ENCODE measurements around the gene ANTXRL. TPM values are rescaled to one million over a fixed set of nuclear protein-coding genes. Genes with fewer than 3 reads are reported as not detected.

ANTXRL gene
- total and polyA plus RNA-seq, 2 of the 8 experiments (the other 6 are each of a cell fraction or from before 2014, with no cell fraction given): not detected

DNA sequence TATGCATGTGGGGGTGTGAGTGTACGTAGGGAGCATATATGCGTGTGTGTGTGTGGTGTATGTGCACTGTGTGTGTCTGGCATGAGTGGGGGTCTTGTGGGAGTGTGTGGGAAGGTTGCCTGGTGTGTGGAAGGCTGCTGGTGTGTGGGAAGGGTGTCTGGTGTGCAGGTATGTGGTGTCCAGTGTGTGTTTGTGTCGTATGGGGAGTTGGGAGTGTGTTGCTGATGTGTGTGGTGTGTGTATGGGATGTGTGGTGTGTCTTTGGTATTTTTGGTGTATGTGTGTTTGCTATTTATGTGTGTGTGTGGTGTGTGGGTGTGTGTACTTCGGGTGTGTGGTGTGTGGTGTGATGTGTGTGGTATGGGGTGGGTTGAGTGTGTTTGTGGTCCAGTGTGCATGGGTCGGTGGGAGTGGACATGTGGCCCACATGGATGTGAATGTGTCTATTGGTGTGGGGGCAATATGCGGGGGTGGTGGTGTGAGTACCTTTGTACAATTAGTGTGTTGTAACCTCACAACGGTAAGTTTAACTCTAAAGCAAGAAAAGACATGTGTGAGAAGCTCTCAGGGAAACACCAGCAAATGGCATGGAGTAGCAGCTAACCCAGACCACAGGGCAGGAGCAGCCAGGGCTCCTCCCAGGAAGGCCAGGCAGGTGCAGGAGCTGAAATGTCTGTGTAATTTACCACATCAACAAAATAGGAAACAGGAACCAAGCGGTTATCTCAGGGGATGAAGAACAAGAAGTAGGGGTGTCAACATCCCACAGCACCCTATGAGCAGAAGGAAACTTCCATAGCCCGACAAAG, 11.9 kb downstream of the ANTXRL start:
- Histone ChIP-seq H3K27me3 (replicated peaks in 1 of 4; ENCODE audit: control insufficient read depth in 3 of 4, extremely low read depth in 1 of 4, insufficient read depth in 3 of 4, low read length in 3 of 4) (no peaks in the 10 kb centered on the region; a peak in 1 of 7 replicates), H4K20me1 (replicated peaks in 1 of 2; ENCODE audit: control insufficient read depth in 1 of 2, insufficient read depth in 2 of 2, low read length in 2 of 2) (peaks cover 0 to 5% of the 10 kb centered on the region in 2 experiments), H4K91ac (replicated peaks; ENCODE audit: insufficient read length, low read length) (no peak overlapping the region), H3K23ac (ENCODE audit: insufficient read length) (no peak overlapping the region), H4K8ac (ENCODE audit: extremely low read depth, insufficient read depth, low read length) (no peak overlapping the region), H3K4me1 (replicated peaks in 1 of 4; ENCODE audit: control insufficient read depth in 3 of 4, insufficient read depth in 4 of 4, low read length in 3 of 4) (peaks cover 0 to 6% (median 2%) of the 10 kb centered on the region in 4 experiments; a peak in 4 of 7 replicates), H2BK20ac (ENCODE audit: low read length) (no peak overlapping the region), H3K4me3 (ENCODE audit: extremely low read depth in 1 of 4, insufficient read depth in 2 of 4, low read depth in 3 of 4, low read length in 4 of 4) (no peak overlapping the region), H2BK5ac (ENCODE audit: low read depth, low read length) (peak overlapping the region; percentile 27; the same call in 1 of the 2 replicates), H2AFZ (ENCODE audit: low read length) (no peak overlapping the region), H3K18ac (ENCODE audit: extremely low read depth, low read length) (no peak overlapping the region), H3K14ac (ENCODE audit: insufficient read length) (no peak overlapping the region), H3K9ac (replicated peaks in 1 of 4; ENCODE audit: extremely low read depth in 1 of 4, low read depth in 3 of 4, low read length in 3 of 4) (no peak overlapping the region), H3K79me1 (ENCODE audit: low read depth, low read length) (no peaks in the 10 kb centered on the region), H3K9me3 (ENCODE audit: insufficient read depth in 2 of 2, low read depth in 1 of 2, low read length in 1 of 2) (no peaks in the 10 kb centered on the region), H3K27ac (ENCODE audit: low read depth, low read length) (no peak overlapping the region), H3K4me2 (ENCODE audit: insufficient read depth in 1 of 2, low read depth in 2 of 2, low read length in 2 of 2) (no peak overlapping the region), H3K79me2 (ENCODE audit: control insufficient read depth in 1 of 2, insufficient read depth in 2 of 2, low read length in 2 of 2) (no peaks in the 10 kb centered on the region), H2BK12ac (ENCODE audit: low read depth, low read length) (peak overlapping the region; percentile 35; the same call in 1 of the 2 replicates), H2BK15ac (ENCODE audit: low read length) (peak overlapping the region; percentile 75; the same call in 1 of the 2 replicates), H2AK5ac (ENCODE audit: low read depth, low read length) (no peak overlapping the region), H3K4ac (replicated peaks; ENCODE audit: insufficient read length, low read depth, low read length) (no peak overlapping the region), H4K5ac (ENCODE audit: insufficient read length, low read depth, low read length) (no peak overlapping the region), H3K23me2 (ENCODE audit: low read depth, low read length) (peaks cover 8% of the 10 kb centered on the region; the same call in 1 of the 2 replicates), H3K56ac (replicated peaks; ENCODE audit: insufficient read length, low read depth, low read length) (peak overlapping the region; percentile 55), H3K36me3 (ENCODE audit: control insufficient read depth in 2 of 4, insufficient read depth in 4 of 4, low read length in 3 of 4) (no peaks in the 10 kb centered on the region), H2BK120ac (replicated peaks; ENCODE audit: low read depth, low read length) (no peak overlapping the region)
- WGBS, 2 experiments (ENCODE audit: extremely low coverage in 1 of 2, insufficient coverage in 1 of 2, insufficient read length in 1 of 2, insufficient replicate concordance in 2 of 2, low coverage in 1 of 2, low lambda C conversion rate in 2 of 2, missing lambda C conversion rate in 1 of 2): 85% methylated on average over 9 of the region's 9 CpGs; no CpG with 5 or more reads in 1 of the 2 experiments
- FAIRE-seq: no peak
- ChIA-PET CTCF (ENCODE audit: partially characterized antibody) (interaction anchor here (0.7 to 1.7 kb wide), 10 partner anchors 10 to 247 kb away, joined by 3 to 8 read pairs (median 4); partner anchors contain the start of gene ANTXRL), POLR2A (ENCODE audit: partially characterized antibody) (no interaction called here)
- no peak for TF ChIP-seq CHD2 (IDR thresholded peaks at IDR 0.05; ENCODE audit: low read length)
- no peak for TF ChIP-seq SRF (IDR thresholded peaks at IDR 0.05; ENCODE audit: low read depth, low read length)
- TF ChIP-seq, protein P1, sequence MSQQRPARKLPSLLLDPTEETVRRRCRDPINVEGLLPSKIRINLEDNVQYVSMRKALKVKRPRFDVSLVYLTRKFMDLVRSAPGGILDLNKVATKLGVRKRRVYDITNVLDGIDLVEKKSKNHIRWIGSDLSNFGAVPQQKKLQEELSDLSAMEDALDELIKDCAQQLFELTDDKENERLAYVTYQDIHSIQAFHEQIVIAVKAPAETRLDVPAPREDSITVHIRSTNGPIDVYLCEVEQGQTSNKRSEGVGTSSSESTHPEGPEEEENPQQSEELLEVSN (IDR thresholded peaks at IDR 0.05): no peak
- no peak for TF ChIP-seq POLR2AphosphoS5 (IDR thresholded peaks at IDR 0.05; ENCODE audit: low read depth, low read length)
- peak in 1 of 2 experiments; percentile 30 for DNase-seq (ENCODE audit: low read depth in 1 of 2, low spot score in 2 of 2)

All from H1 (cell line).